Activated CD8-positive, alpha-beta memory T cell treated with anti-CD3 and anti-CD28 coated beads for 36 hours (primary cell): Measurements from ENCODE around the gene XPNPEP2. TPM values are rescaled to one million over a fixed set of nuclear protein-coding genes. Genes with fewer than 3 reads are reported as not detected.

Experiments used
- CTCF ChIA-PET: fragments of 350-600 bp; sonication (Branson Sonifier 250); formaldehyde crosslinking; loops from one replicate; lab custom pipeline; 2021; ENCODE audit warnings: antibody characterized with exemption; lab: Charles Lee
- POLR2A ChIA-PET: fragments of 350-600 bp; sonication (Branson Sonifier 250); formaldehyde crosslinking; loops from one replicate; lab custom pipeline; 2021; ENCODE audit warnings: antibody characterized with exemption; lab: Charles Lee
- total RNA-seq, 2 experiments: library from RNA; stranded (reverse); gene quantifications; one replicate each; pipeline ENCODE4 v1.2.3, GENCODE V29; 2021

XPNPEP2 gene
- total RNA-seq, 2 experiments from 2014 or later: 0.23 to 0.32 TPM

DNA sequence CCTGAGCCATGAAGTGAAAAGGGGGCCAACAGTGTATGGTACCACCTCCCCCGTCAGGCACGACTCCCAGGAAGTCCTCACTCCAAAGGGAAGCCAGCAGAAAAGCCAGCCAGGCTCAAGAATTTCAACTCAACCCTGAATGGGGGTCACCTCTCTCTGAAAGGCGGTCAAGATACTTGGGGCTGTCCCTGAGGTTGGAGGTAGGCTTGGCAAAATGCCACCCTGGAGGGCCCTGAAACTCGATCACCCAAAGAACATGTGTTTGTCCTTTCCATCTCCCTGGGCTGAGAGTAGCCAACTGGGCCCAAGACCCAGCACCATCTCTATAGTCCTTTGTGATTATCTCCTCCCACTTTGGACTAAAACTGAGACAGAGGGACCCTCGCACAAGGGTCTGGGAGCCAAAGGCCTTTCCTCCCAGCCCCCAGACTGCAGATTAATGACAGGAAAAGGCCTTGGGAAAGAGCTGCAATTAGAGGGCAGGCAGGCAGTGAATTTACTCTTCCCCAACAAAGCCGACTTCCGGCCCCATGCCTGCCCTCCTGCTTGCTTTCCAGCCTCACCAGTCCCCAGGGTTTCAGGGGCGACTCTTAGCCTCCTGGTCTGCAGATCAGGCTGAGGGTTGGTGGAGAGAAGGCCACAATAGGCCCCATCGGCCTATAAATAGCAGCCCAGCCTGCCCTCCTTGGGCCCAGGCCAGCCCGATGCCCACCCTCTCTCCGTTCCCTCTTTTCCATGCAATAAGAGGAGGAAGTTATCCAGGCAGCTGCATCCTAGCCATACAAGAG, 46.6 kb downstream of the XPNPEP2 start:
- CTCF ChIA-PET: no interaction called here
- POLR2A ChIA-PET: interaction anchor here (0.6 to 1.2 kb wide), 2 partner anchors 8 to 12 kb away, joined by 3 read pairs; no protein-coding TSS in a partner anchor

DNA sequence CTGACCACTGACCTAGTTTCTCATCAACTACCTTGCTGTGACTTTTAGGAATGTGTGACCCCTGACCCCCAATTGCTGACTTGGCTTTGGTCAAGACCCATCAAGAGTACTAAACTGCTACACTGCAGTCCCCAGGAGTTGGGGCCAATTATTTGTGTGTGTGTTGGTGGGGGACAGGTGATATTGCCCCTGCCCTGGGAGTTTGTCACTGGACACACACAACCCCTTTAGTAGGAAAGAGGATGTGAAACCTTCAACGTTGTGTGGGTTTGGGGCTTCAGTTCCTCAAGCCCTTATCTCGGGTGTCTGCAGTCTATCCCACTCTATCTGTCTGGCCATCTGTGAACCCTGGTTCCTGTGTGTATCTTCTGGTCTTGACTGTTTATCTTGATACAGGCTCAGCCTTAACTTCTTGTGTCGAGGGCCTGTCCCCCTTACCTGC, 47.5 kb downstream of the XPNPEP2 start:
- ChIA-PET POLR2A (interaction anchor here (0.6 to 1.2 kb wide), 3 partner anchors 11 to 295 kb away, joined by 3 read pairs; no protein-coding TSS in a partner anchor), CTCF (interaction anchor here (0.6 kb wide), 1 partner anchor 181 kb away, joined by 3 read pairs; no protein-coding TSS in a partner anchor)

DNA sequence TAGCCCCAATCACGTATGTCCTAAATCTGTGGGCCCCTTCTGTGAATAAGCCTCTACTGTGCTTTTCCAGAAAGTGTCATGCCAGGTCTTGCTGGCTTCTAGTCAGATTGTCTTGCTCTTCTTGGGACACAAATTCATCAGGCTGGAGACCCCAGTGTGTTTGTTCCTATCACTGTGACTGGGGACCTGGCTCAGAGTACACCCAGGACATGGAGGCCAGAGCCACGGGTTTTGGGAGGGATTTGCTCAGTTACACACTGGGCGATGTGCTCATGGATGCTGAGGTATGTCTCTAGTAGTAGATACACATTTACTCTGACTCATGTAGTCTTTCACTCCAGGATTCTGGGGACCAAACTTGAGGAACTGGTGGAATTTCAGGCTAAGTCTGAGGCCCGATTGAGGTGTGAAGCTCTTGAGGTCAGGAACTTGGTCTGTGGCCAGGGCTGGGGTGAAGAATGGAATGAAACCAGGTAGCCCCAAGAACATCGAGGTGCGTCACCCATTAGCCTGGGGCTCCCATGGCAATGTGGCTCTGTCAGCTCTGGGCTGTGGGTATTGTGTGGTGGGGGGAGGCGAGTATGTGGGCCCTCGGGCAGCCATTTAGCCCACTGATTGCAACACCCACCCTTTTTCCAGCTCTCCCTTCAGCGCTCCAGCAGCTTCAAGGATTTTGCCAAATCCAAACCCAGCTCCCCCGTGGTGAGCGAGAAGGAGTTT, 48.7 kb downstream of the XPNPEP2 start:
- POLR2A ChIA-PET: interaction anchor here (1.2 kb wide), 1 partner anchor 11 kb away, joined by 3 read pairs; no protein-coding TSS in a partner anchor

DNA sequence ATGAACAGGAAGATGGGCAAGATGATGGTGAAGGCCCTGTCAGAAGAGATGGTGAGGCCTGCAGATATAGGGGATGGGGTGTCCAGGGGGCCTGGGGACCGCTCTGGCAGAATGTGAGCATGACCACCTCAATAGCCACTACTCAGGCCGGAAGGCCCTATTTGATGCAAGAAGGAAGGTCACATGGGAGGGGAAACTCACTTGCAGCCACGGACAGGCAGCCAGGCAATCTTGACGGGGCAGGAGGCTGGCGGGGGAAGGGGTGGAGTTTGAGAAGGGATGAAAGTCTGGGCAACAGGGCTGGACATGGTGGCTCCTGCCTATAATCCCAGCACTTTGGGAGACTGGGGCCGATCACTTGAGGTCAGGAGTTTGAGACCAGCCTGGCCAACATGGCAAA, 49.7 kb downstream of the XPNPEP2 start:
- CTCF ChIA-PET: no interaction called here
- POLR2A ChIA-PET: no interaction called here

More for the DNA sequence above, 48.7 kb downstream of the XPNPEP2 start:
- CTCF ChIA-PET: interaction anchor here (0.7 kb wide), 2 partner anchors 14 to 132 kb away, joined by 3 to 4 read pairs; no protein-coding TSS in a partner anchor

DNA sequence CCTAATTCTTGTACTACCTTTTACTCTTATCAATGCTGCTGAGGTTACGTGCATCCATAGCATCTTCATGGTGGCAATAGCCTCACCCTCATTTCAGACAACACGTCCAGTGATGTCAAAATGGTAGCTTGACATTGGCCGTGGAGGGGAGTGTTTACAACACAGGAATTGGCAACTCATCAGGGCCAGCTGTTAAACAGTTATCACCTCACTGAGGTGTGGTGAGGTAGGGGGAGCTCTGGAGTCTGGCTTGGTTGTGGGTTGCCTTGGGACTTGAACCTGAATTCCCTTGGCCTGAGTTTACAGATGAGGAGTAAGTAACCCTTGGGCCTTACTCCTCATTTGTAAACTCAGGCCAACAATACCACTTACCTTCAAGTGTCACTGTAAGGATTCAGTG, 51.4 kb downstream of the XPNPEP2 start:
- POLR2A ChIA-PET: interaction anchor here (1.4 kb wide), 1 partner anchor 10 kb away, joined by 6 read pairs; no protein-coding TSS in a partner anchor

DNA sequence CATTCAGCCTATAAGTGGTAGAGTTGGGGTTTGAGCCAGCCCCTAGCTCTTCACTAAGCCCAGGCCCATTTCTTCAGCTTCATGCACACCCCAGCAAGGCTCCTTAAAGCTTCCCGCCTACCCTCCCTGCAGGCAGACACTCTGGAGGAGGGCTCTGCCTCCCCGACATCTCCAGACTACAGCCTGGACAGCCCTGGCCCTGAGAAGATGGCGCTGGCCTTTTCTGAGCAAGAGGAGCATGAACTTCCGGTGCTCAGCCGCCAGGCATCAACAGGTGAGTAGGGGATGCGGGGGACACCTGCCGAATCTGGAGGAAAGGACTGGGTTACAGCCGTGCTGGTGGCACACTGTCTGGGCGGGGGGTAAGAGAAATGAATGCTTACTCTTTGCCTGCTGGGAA, 52.0 kb downstream of the XPNPEP2 start:
- POLR2A ChIA-PET: interaction anchor here (1.4 kb wide), 1 partner anchor 9 kb away, joined by 6 read pairs; no protein-coding TSS in a partner anchor
- CTCF ChIA-PET: no interaction called here

More for the DNA sequence above, 51.4 kb downstream of the XPNPEP2 start:
- CTCF ChIA-PET: no interaction called here

DNA sequence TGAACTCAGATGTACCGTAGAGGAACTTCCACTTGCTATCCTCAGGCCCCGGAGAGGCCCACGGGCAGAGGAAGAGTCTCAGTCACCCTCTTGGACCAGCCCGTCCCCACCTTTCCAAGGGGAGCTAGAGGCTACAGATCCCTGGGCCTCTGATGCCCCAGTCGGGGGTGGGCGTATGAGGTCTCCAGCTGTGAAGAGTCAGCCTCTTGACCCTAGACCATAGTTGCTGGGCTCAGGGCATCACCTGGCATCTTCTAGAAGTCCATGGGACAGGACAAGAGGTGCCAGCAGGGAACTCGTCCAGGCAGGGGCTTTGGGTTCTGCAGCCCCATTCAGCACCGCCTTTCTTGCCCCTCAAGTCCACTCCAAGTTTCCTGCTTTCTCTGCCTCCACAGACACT, 52.6 kb downstream of the XPNPEP2 start:
- POLR2A ChIA-PET: no interaction called here
- CTCF ChIA-PET: no interaction called here

DNA sequence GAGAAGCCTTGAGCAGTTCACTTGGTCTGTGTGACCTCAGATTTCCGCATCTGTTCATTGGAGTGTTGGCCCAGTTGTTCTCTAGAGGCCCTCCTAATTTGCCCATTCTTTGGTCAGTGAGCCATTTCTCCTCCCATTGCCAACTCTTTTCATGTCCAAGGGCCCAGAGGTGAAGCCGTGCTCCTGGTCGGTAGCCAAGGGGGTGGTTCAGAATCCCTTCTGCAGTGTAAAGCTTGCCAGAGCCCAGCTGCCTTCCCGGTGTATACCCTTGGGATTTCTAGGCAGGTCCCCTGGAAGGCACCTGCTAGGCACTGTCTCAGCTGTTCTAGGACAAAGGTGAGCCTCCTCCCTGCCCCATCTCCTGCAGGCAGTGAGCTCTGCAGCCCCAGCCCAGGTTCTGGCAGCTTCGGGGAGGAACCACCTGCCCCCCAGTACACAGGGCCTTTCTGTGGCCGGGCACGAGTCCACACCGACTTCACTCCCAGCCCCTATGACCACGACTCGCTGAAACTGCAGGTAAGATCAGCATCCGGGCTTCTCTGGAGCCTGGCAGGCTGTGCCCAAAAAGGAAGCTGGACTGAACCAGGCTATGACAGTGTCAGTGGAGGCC, 53.3 kb downstream of the XPNPEP2 start:
- POLR2A ChIA-PET: no interaction called here
- CTCF ChIA-PET: no interaction called here

DNA sequence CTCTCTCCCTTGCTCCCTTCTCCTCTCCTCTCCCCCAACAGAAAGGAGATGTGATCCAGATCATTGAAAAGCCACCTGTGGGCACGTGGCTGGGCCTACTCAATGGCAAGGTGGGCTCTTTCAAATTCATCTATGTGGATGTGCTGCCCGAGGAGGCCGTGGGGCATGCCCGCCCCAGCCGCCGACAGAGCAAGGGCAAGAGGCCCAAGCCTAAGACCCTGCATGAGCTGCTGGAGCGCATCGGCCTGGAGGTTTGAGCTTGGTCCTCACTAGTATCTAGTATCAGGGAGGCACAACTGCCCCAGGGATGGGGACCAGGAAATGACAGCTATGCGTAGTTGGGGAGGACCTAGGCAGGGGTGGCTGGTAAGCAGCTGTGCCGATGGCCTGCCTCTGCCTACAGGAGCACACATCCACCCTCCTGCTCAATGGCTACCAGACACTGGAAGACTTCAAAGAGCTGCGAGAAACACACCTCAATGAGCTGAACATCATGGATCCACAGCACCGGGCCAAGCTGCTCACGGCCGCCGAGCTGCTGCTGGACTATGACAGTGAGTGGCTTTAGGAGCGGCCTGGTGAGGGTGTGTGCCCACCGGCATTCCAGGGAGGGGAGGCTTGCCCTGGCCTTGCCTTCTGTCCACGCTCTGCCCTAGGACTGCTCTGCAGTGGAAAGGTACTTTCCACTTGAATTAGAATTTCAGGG, 54.0 kb downstream of the XPNPEP2 start:
- POLR2A ChIA-PET: interaction anchor here (0.7 to 1.6 kb wide), 2 partner anchors 8 to 9 kb away, joined by 3 to 6 read pairs; no protein-coding TSS in a partner anchor
- CTCF ChIA-PET: no interaction called here

DNA sequence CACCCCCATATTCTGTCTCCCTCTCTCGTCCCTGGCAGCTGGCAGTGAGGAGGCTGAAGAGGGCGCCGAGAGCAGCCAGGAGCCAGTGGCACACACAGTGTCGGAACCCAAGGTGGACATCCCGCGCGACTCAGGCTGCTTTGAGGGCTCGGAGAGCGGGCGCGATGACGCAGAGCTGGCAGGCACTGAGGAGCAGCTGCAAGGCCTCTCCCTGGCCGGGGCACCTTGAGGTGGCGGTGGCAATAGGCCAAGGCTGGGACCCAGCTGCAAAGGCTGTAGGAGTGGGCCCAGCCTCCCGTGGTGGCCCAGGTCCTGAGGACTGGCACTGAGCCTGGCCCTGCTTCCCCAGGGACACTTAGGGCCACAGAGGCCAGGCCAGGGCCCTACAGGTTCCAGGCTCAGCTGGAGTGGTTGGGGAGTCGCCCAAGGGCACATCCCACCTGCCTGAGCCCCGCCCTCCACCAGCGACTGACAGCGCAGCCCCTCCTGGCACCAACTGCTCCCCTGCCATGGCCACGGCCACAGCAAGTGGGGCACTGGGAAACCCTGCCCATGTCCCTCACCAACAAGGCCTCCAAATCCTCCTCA, 54.9 kb downstream of the XPNPEP2 start:
- ChIA-PET POLR2A (interaction anchor here (0.7 to 1.6 kb wide), 2 partner anchors 9 to 10 kb away, joined by 3 to 6 read pairs; no protein-coding TSS in a partner anchor), CTCF (no interaction called here)

DNA sequence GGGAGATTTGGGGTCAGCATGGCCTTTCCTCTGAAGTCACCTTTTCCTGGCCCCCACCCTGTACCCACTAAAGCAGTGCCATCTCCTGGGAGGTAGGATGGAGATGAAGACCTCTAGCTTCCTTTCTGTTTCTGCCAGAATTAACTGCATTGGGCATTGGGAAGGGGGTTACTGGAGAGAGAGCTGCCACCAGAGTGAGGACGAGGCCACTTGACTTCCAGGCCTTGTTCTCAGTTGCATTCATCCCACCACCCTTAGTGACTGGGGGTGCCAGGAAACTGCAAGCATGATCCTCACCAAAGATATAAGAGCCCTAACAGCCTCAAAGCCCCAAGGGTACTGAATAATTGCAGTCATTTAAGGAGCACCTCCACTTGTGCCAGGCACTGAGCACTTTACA, 56.8 kb downstream of the XPNPEP2 start:
- CTCF ChIA-PET: no interaction called here
- POLR2A ChIA-PET: no interaction called here

DNA sequence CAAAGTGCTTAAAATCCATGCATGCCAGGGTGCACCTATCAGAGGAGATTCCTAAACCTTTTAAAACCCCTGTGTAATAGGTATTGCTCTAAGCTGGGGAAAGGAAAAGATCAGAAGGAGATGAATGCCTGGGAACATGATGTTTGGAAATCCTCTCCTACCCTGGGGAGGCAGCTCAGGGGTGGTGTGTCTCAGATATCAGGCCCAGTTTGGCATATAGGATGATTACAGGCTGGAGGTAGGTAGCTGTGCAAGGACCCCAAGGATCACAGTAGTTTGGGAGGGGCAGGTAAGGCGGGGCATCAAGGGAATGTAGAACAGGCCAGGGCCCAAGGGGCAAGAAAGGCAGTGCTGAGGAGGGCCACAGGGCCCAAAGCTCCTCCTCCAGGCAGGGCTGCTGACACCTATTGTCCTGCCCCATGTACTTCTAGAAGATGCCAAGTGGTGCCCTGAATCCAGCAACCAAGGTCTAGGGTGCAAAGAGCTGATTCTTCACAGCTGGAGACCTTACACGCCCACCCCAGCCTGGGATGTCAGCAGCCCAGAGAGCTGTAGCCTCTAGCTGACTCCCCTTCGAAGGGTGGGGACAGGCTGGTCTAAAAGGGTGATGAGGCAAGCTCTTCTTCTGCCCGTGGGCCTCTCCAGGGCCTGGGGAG, 58.6 kb downstream of the XPNPEP2 start:
- ChIA-PET CTCF (no interaction called here), POLR2A (interaction anchor here (0.9 to 1.1 kb wide), 3 partner anchors 12 to 41 kb away, joined by 3 read pairs; no protein-coding TSS in a partner anchor)

DNA sequence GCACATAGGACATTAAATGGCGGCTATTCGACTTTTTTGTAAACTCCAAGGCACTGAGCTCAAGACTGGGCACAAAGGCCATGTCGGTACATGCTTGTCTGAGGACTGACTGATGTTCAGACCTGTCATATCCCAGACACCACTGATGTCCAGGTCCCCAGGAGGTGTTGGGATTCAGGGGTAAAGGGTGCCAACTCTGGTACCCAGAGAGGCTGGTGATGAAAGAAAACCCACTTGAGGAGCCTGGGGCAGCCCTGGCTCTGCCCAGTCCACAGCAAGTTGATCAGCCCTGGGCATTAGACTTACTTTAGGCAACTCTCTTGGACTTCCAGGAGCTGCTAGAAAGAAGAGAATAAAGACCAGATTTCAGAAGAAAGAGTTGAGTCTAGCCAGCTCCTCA, 59.7 kb downstream of the XPNPEP2 start:
- ChIA-PET CTCF (interaction anchor here (0.9 kb wide), 1 partner anchor 10 kb away, joined by 3 read pairs; no protein-coding TSS in a partner anchor), POLR2A (interaction anchor here (1.0 kb wide), 1 partner anchor 11 kb away, joined by 3 read pairs; no protein-coding TSS in a partner anchor)

DNA sequence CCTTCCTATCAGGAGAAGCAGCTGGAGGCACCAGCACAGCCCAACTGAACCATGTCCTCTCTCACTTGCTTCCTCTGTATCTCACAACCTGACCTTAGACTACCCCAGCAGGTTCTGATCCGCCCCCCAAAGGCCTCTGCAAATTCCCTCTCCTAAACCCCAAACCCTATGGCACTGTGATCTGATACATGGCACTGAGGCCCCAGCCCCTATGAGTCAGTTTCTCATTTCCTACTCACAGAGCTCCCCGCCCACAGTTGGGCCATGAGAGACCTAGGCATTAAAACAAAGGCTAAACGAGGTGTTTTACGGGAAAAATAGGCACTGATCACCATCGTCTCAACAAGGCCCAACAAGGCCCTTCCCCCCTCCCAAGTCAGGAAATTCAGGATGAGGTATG, 60.1 kb downstream of the XPNPEP2 start:
- CTCF ChIA-PET: interaction anchor here (0.9 kb wide), 1 partner anchor 9 kb away, joined by 3 read pairs; no protein-coding TSS in a partner anchor
- POLR2A ChIA-PET: interaction anchor here (1.0 kb wide), 1 partner anchor 12 kb away, joined by 3 read pairs; no protein-coding TSS in a partner anchor

DNA sequence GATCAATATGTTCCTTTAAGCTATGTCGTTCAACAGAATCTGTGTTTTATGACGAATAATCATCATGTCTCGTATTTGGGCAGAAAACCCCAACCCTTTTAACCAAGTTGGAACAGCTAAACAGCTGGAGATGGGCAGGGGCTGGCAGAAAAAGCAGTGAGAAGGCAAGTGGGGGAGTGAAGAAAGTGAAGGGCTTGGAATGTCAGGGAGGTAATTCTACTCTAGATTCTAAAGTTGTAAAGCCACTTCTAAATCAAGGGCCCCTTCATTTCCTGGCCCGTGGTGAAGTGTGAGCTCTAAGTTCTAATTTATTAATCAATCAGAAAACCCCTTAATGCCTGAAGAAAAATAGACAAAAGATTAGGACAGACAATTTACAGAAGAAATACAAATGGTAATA, 61.4 kb downstream of the XPNPEP2 start:
- POLR2A ChIA-PET: interaction anchor here (1.7 kb wide), 1 partner anchor 10 kb away, joined by 6 read pairs; no protein-coding TSS in a partner anchor
- CTCF ChIA-PET: no interaction called here

DNA sequence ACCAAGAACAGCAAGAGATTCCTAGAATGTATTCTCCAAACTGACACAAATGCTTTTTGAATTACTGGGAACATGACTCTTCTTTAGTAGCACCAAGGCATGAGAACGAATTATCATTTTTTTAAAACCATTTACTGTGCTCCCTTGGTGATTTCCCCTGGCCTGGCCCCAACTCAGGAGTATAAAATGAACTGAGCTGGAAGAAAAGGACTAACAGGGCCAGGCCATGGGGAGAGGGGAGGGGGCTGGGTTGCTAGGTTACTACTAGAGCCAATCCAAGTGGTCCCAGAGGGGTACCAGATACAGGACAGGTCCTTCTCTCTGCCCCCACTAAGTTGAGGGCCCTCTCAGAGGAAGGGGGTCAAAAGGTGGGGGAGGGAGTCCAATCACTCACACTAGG, 64.1 kb downstream of the XPNPEP2 start:
- POLR2A ChIA-PET: no interaction called here
- CTCF ChIA-PET: no interaction called here

DNA sequence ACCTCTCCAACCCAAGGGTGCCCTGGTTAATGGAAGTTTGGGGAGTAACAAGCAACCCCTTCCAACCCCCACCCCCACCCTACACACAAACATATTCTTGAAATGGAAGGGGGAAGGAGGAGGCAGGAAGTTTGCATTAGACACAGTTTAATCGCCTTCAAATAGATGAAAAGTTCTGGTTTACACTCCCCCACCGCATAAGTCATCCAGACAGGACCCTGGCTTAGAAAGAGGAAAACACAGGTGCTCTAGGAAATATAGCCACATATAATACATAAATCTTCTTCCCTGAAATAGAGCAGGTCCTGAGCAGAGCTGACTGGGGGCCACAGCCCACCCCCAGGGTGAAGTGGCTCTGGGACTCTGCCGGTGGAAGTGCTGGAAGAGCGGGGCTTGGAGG, 66.0 kb downstream of the XPNPEP2 start:
- CTCF ChIA-PET: no interaction called here
- POLR2A ChIA-PET: no interaction called here
